NB4 (cell line): ENCODE data around the gene TRPT1.

Source experiments
- DNase-seq: peaks from one replicate; pipeline ENCODE4 v3.0.0; 2010; ENCODE audit warnings: low read depth
- H3K4me3 ChIP-seq: one replicate; pipeline ENCODE4 v1.5.1; 2011; ENCODE audit warnings: mild to moderate bottlenecking, low read depth, low read length, moderate library complexity
- CTCF ChIP-seq: IDR thresholded peaks from one replicate; pipeline ENCODE4 v1.5.1; 2012; ENCODE audit warnings: low read depth, low read length
- MAX ChIP-seq: IDR thresholded peaks from 2 replicates; pipeline ENCODE4 v1.6.1; 2011; ENCODE audit warnings: low read depth, low read length
- MYC ChIP-seq: IDR thresholded peaks from 2 replicates; pipeline ENCODE4 v1.6.1; 2011; ENCODE audit warnings: low read depth, low read length
- POLR2A ChIP-seq: IDR thresholded peaks from 2 replicates; pipeline ENCODE4 v1.6.1; 2011; ENCODE audit warnings: mild to moderate bottlenecking; ENCODE audit not compliant: insufficient read length; ENCODE audit errors: extremely low read depth

Gene TRPT1

GRCh38 chr11:64235437-64236161, 9.6 kb upstream of the TRPT1 start:
- no peak for DNase-seq
- H3K4me3 ChIP-seq: peak overlapping the region; percentile 42
- no peak for TF ChIP-seq POLR2A
- TF ChIP-seq CTCF: no peak
- no peak for TF ChIP-seq MAX
- TF ChIP-seq MYC: no peak

GRCh38 chr11:64234647-64235379, 8.8 kb upstream of the TRPT1 start:
- DNase-seq: peak; percentile 67
- H3K4me3 ChIP-seq: peak overlapping the region; percentile 42
- TF ChIP-seq MAX (no peak), POLR2A (no peak), MYC (no peak), CTCF (no peak)

GRCh38 chr11:64233913-64234586, 8.1 kb upstream of the TRPT1 start, which contains the start of gene VEGFB:
TSS of gene VEGFB (plus strand) at chr11:64234584. CDS start at chr11:64234834, 250 bp downstream.
- DNase-seq: peak; percentile 67
- H3K4me3 ChIP-seq: peak within 1 kb of the TSS; percentile 42
- TF ChIP-seq CTCF: no peak
- TF ChIP-seq MAX: no peak
- no peak for TF ChIP-seq POLR2A
- no peak for TF ChIP-seq MYC

GRCh38 chr11:64232967-64233315, 7.0 kb upstream of the TRPT1 start:
- H3K4me3 ChIP-seq: no peak overlapping the region
- DNase-seq: no peak
- no peak for TF ChIP-seq MYC
- no peak for TF ChIP-seq POLR2A
- no peak for TF ChIP-seq CTCF
- no peak for TF ChIP-seq MAX

- TF ChIP-seq CTCF (no peak), MAX (no peak), POLR2A (no peak), MYC (no peak)
- no peak overlapping the region for H3K4me3 ChIP-seq
- DNase-seq: no peak
Measured at GRCh38 chr11:64232182-64232966, 6.4 kb upstream of the TRPT1 start.
